Measurements from ENCODE around the gene CCDC12.

Gene CCDC12

DNA sequence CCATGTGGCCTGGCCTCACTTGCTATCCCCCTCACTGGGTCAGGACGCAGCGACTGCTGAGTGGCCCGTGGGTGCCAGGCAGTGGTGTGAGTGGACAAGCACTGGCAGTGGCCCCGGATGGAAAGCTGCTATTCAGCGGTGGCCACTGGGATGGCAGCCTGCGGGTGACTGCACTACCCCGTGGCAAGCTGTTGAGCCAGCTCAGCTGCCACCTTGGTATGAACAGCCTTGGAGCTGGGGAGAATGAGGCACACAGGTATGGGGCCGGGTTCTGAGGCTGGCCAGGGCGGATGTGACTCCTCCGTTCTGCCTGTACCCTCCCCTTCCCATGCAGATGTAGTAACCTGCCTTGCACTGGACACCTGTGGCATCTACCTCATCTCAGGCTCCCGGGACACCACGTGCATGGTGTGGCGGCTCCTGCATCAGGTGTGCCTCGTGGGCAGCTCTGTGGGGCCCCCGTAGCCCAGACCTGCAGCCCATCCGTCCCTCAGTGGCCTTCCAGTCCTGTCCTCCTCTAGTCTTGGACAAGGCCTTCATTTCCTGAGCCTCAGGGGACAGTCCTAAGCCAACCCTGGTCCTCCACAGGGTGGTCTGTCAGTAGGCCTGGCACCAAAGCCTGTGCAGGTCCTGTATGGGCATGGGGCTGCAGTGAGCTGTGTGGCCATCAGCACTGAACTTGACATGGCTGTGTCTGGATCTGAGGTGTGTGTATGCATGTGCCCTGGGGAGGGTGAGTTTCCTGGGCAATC is 31.1 kb upstream of the CCDC12 start:
- no peak for DNase-seq

DNA sequence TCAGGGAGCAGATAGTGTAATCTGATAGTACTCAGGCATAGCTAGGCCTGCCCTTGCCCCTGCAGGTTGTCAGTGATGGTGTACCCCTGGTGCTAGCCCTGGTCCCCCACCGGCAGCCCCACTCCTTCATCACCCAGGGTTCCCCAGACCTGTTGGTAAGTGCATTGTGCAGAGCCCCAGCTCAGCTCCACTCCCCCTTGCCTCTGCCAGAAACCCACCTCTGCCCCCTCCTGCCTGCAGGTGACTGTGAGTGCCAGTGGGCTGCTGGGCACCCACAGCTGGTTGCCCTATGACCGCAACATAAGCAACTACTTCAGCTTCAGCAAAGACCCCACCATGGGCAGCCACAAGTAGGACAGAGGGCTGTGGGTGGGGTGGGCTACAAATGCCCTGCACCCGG is 30.5 kb upstream of the CCDC12 start:
- no peak for DNase-seq

- DNase-seq: no peak
Measured at GRCh38 chr3:47006145-47006651, 29.7 kb upstream of the CCDC12 start.

GRCh38 chr3:47005212-47006144 is 28.9 kb upstream of the CCDC12 start:
- DNase-seq: no peak

DNA sequence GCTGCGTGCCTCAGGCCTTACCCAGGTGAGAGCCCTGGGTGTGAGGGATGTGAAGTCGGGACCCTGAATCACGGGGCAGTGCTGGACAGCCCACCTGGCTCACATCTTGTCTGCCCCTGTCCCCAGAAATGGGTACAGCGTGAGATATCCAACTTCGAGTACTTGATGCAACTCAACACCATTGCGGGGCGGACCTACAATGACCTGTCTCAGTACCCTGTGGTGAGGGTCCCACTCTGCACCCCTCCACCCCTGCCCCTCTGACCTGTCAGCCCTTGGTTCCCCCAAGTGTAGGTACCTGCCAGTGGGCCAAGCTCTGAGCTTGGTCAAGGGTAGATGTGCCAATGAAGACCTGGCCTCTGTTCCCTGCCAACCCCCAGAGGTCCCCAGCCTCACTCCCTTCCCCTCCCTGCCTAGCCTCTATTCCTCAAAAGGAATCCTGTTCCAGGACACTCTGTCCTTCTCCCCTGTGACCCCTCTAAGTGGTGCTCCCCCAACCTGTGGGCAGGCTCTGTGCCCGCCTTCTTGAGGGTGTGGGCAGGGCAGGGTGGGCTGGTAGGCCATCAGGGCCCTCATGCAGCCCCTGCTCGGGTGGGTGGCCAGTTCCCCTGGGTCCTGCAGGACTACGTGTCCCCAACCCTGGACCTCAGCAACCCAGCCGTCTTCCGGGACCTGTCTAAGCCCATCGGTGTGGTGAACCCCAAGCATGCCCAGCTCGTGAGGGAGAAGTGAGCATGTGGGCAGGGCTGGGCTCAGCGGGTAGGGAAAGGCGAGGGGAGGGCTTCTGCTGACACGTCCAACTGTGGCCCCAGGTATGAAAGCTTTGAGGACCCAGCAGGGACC is 28.0 kb upstream of the CCDC12 start:
- no peak for DNase-seq

DNA sequence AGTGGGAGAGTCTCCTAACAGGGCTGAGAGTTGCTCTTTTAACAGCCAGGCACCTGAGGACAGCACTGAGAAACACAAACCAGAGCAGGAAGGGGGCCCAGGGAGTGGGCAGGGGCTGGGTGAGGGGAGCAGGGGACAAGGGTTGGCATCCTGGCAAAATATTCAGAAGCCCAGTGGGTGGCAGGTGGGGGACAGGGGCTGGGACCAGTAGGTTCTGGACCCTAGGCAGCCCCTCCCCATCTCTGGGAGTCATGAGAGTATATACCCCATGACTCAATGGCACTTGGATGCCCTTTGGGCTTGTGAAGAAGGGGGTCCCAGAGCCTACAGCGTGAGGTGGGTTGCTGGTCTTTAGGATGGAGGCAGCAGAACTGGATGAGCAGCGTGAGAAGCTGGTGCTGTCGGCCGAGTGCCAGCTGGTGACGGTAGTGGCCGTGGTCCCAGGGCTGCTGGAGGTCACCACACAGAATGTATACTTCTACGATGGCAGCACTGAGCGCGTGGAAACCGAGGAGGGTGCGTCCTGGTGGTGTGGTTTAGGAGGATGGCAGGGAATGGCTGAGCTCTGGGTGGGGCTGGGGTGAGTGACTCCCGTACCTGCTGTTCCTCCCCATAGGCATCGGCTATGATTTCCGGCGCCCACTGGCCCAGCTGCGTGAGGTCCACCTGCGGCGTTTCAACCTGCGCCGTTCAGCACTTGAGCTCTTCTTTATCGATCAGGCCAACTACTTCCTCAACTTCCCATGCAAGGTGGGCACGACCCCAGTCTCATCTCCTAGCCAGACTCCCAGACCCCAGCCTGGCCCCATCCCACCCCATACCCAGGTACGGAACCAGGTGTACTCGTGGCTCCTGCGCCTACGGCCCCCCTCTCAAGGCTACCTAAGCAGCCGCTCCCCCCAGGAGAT is 27.2 kb upstream of the CCDC12 start:
- DNase-seq: no peak

DNA sequence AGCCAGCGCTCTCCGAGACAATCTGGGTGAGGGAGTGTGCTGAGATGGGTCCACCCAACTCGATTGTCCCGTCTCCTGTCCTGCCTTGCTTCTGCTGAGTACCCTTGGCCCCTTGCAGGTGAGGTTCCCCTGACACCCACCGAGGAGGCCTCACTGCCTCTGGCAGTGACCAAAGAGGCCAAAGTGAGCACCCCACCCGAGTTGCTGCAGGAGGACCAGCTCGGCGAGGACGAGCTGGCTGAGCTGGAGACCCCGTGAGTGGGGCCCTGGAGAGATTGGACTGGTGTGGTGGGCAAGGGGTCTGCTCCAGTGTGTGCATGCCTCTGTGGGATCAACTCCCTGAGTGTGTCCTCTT is 26.5 kb upstream of the CCDC12 start:
- DNase-seq: no peak

GRCh38 chr3:47002171-47003055 is 25.9 kb upstream of the CCDC12 start:
- no peak for DNase-seq

DNA sequence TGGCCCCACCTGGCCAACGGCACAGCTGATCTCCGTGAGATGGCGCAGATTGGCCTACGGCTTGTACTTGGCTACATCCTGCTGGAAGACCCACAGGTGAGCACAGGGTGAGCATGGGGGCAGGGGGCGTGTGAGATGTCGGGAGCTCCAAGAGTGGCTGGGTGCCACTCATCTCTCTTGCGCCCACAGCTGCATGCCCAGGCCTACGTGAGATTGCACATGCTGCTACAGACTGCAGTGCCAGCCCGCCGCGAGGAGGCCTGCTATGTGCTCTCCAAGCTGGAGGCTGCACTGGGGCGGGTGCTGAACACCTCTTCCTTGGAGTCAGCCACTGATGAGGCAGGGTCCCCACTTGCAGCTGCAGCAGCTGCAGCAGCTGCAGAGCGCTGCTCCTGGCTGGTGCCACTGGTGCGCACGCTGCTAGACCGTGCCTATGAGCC is 25.2 kb upstream of the CCDC12 start:
- DNase-seq: no peak

DNA sequence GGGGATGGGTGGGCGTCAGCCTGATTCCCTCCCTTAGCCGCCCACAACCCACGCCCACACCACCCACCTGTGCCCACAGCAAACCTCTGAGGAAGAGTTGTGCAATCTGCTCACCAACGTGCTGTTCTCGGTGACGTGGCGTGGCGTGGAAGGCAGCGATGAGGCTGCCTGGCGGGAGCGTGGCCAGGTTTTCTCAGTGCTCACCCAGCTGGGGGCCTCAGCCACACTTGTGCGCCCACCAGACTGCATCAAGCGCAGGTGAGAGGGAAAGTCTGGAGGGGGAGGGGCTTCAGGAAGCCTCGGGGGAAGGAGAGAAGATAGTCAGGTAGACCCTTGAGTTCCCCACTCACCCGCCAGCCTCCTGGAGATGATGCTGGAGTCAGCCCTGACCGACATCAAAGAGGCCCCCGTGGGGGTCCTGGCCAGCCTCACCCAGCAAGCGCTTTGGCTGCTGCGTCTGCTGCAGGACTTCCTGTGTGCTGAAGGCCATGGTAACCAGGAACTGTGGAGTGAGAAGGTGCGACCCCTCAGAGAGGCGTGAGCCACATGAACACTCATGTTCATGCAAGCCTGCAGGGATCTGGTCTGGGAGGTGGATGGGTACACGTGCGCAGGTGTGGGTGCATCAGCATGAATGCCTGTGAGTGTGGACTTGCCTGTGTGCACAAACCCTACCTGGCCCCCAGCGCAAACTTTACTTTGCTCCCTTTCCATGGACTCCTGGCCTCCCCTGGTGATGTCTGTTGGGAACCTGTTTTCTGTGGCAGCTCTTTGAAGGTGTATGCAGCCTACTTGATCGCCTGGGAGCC is 24.6 kb upstream of the CCDC12 start:
- DNase-seq: no peak

DNA sequence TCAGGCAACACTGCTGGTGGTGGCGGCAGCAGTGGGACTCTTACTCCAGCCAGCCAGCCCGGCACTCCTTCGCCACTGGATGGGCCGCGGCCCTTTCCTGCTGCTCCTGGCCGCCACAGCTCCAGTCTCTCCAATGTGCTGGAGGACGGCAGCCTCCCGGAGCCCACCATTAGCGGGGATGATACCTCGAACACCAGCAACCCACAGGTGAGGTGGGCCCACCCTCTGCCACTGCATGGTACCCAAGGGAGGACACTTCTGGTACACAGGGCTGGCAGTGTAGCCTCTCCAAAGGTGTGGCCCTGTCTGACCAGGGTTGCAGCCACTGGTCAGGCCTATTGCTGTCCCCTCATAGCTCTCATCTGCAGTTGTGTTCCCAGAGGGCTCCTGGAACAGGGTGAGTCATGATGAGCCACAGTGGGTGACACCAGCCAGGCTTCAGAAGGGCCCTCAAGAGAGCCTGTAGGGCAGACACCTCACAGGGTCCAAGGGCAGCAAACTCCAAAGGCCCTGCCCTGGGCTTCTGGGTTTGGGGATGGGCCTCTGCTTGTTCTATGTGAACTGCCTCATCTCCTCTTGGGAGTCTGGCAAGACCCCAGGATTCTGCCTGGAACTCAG is 23.8 kb upstream of the CCDC12 start:
- DNase-seq: no peak

DNA sequence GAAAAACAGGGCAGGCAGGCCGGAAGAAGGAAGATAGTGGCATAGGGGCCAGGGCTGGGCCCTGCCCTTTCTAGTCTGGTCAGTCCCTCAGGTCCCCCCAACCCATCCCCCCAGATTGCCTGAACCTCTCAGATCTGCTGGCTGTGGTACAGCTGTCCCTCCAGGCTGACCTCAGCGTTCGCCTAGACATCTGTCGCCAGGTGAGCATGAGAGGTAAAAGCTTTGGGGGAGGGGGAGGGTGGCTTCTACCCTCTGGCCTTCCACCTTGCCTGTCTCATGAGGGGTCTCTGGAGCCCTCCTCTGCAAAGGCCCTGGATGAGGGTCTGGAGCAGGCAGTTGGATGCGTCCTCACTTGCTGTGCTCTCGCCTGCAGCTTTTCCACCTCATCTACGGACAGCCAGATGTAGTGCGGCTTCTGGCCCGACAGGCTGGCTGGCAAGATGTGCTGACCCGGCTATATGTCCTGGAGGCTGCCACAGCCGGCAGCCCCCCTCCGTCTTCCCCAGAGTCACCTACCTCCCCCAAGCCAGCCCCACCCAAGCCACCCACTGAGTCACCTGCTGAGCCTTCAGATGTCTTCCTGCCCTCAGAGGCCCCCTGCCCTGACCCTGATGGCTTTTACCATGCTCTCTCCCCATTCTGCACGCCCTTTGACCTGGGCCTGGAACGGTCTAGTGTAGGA is 23.1 kb upstream of the CCDC12 start:
- no peak for DNase-seq

DNA sequence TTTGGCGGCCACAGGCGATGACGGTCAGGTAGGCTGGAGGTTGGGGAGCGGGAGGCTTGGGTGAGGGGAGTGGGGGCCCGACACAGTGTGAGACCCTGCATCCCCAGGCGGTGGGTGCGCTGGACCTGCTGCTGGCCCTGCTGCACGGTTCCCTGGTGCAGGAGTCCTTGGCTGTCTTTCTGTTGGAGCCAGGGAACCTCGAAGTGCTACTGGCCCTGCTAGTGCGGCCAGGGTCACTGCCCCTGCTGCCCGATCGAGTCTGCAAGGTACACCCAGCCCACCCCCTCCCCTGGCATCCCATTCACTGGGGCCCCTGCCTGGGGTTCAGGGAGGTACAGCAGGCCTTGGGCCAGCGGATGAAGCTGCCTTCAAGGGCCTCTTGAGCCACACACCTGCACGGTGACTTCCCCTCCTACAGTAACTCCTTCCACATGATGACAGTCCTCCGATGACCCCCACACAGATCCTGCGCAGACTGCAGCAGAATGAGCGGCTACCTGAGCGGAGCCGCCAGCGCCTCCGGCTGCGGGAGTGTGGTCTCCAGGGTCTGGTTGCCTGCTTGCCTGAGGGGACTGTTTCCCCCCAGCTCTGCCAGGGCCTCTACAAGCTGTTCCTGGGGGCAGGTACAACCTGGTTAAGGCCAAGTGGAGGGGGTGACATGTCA is 22.4 kb upstream of the CCDC12 start:
- no peak for DNase-seq

DNA sequence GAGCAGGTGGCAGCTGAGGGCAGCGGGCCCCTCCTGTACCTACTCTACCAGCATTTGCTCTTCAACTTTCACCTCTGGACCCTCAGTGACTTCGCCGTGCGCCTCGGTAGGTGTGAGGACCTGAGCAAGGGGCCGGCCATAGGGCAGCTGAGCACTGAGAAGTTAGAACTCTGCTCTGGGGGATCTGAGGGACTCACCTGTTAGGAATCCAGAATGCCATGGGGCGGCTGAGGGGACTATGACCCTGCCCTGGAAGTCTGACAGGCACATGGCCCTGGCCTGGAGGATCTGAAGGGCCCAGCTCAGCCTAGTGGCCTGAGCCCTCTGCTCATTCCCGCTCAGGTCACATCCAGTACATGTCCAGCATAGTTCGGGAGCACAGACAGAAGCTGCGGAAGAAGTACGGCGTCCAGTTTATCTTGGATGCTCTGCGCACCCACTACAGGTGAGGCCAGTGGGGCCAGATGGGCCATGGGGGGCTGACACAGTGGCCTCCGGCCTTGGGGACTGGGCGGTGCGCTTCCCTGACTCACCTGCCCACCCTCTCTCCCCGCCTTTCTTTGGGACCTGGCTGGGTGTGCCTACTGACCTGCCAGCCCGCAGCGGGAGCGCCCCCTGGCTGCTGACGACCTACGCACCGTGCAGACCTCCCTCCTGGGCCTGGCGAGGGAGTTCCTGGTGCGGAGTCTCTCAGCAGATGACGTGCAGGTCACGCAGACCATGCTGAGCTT is 21.7 kb upstream of the CCDC12 start:
- peak; percentile 13 for DNase-seq

- no peak for DNase-seq
Measured at GRCh38 chr3:46997453-46998091, 21.0 kb upstream of the CCDC12 start.

- DNase-seq: no peak
Measured at GRCh38 chr3:46996689-46997452, 20.3 kb upstream of the CCDC12 start.

Data from NCI-H1092 treated with DMSO at 0.1 percent for 48 hours (cell line).